DOHH2 (cell line): ENCODE measurements around the gene BRDT.
"Not testable (repeated sequence)": the region's sequence is repeated elsewhere in the genome, so short reads cannot be mapped to it uniquely, and the experiment has no call there.

Experiments
- H3F3A ChIP-seq: fragments of 200-600 bp; sonication (generic), shearing (Covaris generic); 2 replicates; pipeline ENCODE4 v1.6.0; 2016; ENCODE audit warnings: antibody characterized with exemption, mild to moderate bottlenecking; ENCODE audit not compliant: control insufficient read depth, insufficient read depth
- H3K27ac ChIP-seq: fragments of 200-600 bp; sonication (generic); 2 replicates; pipeline ENCODE4 v1.5.1; 2014; ENCODE audit warnings: low read depth, mild to moderate bottlenecking, low read length, moderate library complexity
- H3K27me3 ChIP-seq: fragments of 200-600 bp; sonication (generic); 2 replicates; pipeline ENCODE4 v1.6.1; 2014; ENCODE audit warnings: mild to moderate bottlenecking, low read length, mixed read lengths; ENCODE audit not compliant: control insufficient read depth
- H3K36me3 ChIP-seq: fragments of 200-600 bp; sonication (generic); 2 replicates; pipeline ENCODE4 v1.6.1; 2014; ENCODE audit warnings: mild to moderate bottlenecking, low read length, moderate library complexity, mixed read lengths; ENCODE audit not compliant: control insufficient read depth
- H3K4me1 ChIP-seq: fragments of 200-600 bp; sonication (generic); 2 replicates; pipeline ENCODE4 v1.6.1; 2014; ENCODE audit warnings: mild to moderate bottlenecking, low read length, mixed read lengths; ENCODE audit not compliant: control insufficient read depth
- H3K4me2 ChIP-seq: fragments of 200-600 bp; sonication (generic); 2 replicates; pipeline ENCODE4 v1.6.0; 2014; ENCODE audit warnings: mild to moderate bottlenecking, low read length, moderate library complexity
- H3K4me3 ChIP-seq: fragments of 200-600 bp; sonication (generic); 2 replicates; pipeline ENCODE4 v1.5.1; 2014; ENCODE audit warnings: mild to moderate bottlenecking, low read length, mixed read lengths
- H3K79me2 ChIP-seq: fragments of 200-600 bp; sonication (generic); 2 replicates; pipeline ENCODE4 v1.6.1; 2014; ENCODE audit warnings: mild to moderate bottlenecking, low read length, mixed read lengths; ENCODE audit not compliant: control insufficient read depth
- H3K9me2 ChIP-seq: fragments of 200-600 bp; sonication (generic); replicated peaks from 2 replicates; pipeline ENCODE4 v1.6.1; 2014; ENCODE audit warnings: mild to moderate bottlenecking, low read length, mixed read lengths; ENCODE audit not compliant: control insufficient read depth
- H3K9me3 ChIP-seq: fragments of 200-600 bp; sonication (generic); 2 replicates; pipeline ENCODE4 v1.6.1; 2014; ENCODE audit warnings: antibody characterized with exemption, low read length, mixed read lengths; ENCODE audit not compliant: control insufficient read depth, insufficient read depth
- H4K20me1 ChIP-seq: fragments of 200-600 bp; sonication (generic); 2 replicates; pipeline ENCODE4 v1.6.0; 2014; ENCODE audit warnings: low read depth, mild to moderate bottlenecking, antibody characterized with exemption, low read length, moderate library complexity; ENCODE audit not compliant: control insufficient read depth, insufficient read depth
- EZH2phosphoT487 ChIP-seq: fragments of 200-600 bp; sonication (generic); IDR thresholded peaks from 2 replicates; pipeline ENCODE4 v1.6.1; 2017; ENCODE audit warnings: borderline replicate concordance, mild to moderate bottlenecking, antibody characterized with exemption, low read length, moderate library complexity, mixed read lengths
- TF ChIP-seq, protein P1 (sequence below): fragments of 200-600 bp; sonication (generic); IDR thresholded peaks from one replicate; pipeline ENCODE4 v1.5.1; 2014; ENCODE audit warnings: antibody characterized with exemption, mild to moderate bottlenecking, low read depth, low read length; ENCODE audit not compliant: poor library complexity, severe bottlenecking

The BRDT gene

DNA sequence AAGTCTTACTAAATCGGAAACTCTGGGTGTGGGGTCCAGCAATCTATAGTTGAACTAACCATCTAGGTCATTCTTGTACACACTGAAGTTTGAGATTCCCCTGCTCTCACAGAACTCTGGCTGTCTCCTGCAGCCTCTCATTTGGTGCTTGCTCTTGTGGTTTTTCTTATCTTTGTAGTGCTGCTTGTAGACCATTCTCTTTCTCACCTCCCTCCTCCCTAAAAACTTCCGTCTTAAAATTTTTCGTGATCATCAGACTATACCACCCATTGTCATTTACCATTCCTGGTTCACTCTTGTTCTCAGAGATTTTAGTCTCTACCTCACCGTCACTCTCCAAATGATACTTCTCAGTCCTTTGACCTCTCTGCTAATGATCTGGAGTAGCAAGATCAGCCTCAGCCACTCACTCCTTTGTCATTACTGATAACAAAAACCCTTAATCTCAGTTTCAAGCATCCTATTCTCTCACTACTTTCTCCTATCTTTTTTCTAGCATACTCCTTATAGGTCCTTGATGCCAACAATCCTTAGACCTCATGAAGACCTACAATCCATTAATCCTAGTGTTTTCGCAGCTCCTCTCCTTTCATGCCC lies 67.6 kb downstream of the BRDT start:
- no peaks in the 10 kb centered on the region for H3F3A ChIP-seq
- no peaks in the 10 kb centered on the region for H3K27me3 ChIP-seq
- no peaks in the 10 kb centered on the region for H3K36me3 ChIP-seq
- H3K79me2 ChIP-seq, result no peaks in the 10 kb centered on the region
- no peaks in the 10 kb centered on the region for H4K20me1 ChIP-seq
- H3K4me1 ChIP-seq, result no peaks in the 10 kb centered on the region
- no peak overlapping the region for H3K4me3 ChIP-seq
- TF ChIP-seq EZH2phosphoT487, result no peak
- TF ChIP-seq, protein P1, sequence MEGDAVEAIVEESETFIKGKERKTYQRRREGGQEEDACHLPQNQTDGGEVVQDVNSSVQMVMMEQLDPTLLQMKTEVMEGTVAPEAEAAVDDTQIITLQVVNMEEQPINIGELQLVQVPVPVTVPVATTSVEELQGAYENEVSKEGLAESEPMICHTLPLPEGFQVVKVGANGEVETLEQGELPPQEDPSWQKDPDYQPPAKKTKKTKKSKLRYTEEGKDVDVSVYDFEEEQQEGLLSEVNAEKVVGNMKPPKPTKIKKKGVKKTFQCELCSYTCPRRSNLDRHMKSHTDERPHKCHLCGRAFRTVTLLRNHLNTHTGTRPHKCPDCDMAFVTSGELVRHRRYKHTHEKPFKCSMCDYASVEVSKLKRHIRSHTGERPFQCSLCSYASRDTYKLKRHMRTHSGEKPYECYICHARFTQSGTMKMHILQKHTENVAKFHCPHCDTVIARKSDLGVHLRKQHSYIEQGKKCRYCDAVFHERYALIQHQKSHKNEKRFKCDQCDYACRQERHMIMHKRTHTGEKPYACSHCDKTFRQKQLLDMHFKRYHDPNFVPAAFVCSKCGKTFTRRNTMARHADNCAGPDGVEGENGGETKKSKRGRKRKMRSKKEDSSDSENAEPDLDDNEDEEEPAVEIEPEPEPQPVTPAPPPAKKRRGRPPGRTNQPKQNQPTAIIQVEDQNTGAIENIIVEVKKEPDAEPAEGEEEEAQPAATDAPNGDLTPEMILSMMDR, result no peak
- H3K9me3 ChIP-seq, result no peaks in the 10 kb centered on the region
- no peaks in the 10 kb centered on the region for H3K9me2 ChIP-seq
- H3K27ac ChIP-seq, result no peak overlapping the region
- H3K4me2 ChIP-seq, result no peak overlapping the region

DNA sequence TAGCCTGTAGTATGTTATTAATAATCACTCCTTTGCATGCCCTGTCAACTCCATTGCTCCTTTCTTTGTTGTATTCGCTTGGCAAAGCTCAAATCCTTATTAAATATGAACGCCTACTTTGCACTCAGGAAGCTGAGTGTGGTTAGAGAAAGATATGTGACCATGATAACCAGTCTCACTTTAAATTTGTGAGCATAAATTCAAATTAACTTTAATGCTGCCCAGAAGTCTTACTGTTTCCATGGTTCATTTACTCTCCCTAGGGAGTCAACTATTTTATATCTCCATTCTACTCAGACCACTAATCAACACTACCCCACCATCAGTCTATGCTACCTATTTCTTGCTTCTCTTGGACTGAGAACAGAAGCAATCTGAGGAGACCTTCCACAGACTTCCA lies 68.5 kb downstream of the BRDT start:
- H3K27me3 ChIP-seq, result no peaks in the 10 kb centered on the region
- no peak for TF ChIP-seq EZH2phosphoT487
- TF ChIP-seq, protein P1, result no peak
- H3K4me3 ChIP-seq, result no peak overlapping the region
- no peaks in the 10 kb centered on the region for H3K4me1 ChIP-seq
- H3F3A ChIP-seq, result no peaks in the 10 kb centered on the region
- no peak overlapping the region for H3K4me2 ChIP-seq
- H3K79me2 ChIP-seq, result no peaks in the 10 kb centered on the region
- no peak overlapping the region for H3K27ac ChIP-seq
- H3K9me2 ChIP-seq, result no peaks in the 10 kb centered on the region
- H3K9me3 ChIP-seq, result no peaks in the 10 kb centered on the region
- H4K20me1 ChIP-seq, result no peaks in the 10 kb centered on the region
- no peaks in the 10 kb centered on the region for H3K36me3 ChIP-seq

DNA sequence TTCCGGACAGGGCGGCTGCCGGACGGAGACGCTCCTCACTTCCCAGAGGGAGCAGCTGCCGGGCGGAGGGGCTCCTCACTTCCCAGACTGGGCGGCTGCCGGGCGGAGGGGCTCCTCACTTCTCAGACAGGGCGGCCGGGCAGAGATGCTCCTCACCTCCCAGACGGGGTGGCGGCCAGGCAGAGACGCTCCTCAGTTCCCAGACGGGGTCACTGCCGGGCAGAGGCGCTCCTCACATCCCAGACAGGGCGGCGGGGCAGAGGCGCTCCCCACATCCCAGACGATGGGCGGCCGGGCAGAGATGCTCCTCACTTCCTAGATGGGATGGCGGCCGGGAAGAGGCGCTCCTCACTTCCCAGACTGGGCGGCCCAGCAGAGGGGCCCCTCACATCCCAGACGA lies 76.8 kb downstream of the BRDT start:
- H3K9me3 ChIP-seq, H3K27me3 ChIP-seq, H3K79me2 ChIP-seq, H3K9me2 ChIP-seq, H3K4me1 ChIP-seq, H3K27ac ChIP-seq, H3K4me3 ChIP-seq, H4K20me1 ChIP-seq, H3K36me3 ChIP-seq, H3K4me2 ChIP-seq, H3F3A ChIP-seq: not testable (repeated sequence)

DNA sequence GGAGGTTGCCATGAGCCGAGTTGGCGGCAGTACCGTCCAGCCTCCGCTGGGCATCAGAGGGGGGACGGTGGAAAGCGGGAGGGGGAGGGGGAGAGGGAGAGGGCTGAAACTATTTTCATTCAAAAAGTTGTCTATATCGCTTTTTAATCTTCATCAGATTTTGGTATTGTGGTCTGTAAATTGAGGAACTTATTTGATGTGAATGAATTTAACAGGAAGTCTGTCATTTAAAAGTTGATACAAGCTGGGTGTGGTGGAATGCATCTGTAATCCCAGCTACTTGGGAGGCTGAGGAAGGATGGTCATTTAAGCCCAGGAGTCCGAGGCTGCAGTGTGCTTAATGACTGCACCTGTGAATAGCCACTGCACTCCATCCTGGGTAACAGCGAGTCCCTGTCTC lies 77.6 kb downstream of the BRDT start:
- H3K36me3 ChIP-seq, result no peaks in the 10 kb centered on the region
- no peaks in the 10 kb centered on the region for H3K9me3 ChIP-seq
- no peak overlapping the region for H3K4me2 ChIP-seq
- H3K79me2 ChIP-seq, result no peaks in the 10 kb centered on the region
- H3K9me2 ChIP-seq, result no peaks in the 10 kb centered on the region
- TF ChIP-seq, protein P1, result no peak
- TF ChIP-seq EZH2phosphoT487, result no peak
- no peaks in the 10 kb centered on the region for H3F3A ChIP-seq
- H4K20me1 ChIP-seq, result no peaks in the 10 kb centered on the region
- no peak overlapping the region for H3K4me3 ChIP-seq
- H3K4me1 ChIP-seq, result no peaks in the 10 kb centered on the region
- no peaks in the 10 kb centered on the region for H3K27me3 ChIP-seq
- H3K27ac ChIP-seq, result no peak overlapping the region
